HepG2 (cell line): ENCODE data around the gene SETD2. TPM values are rescaled to one million over a fixed set of nuclear protein-coding genes. Genes with fewer than 3 reads are reported as not detected.

Experiments
- ADNP ChIP-seq: sonication (generic); formaldehyde crosslinking; IDR thresholded peaks from 2 replicates; pipeline ENCODE4 v1.4.0; 2020; ENCODE audit warnings: missing genetic modification reagents
- AGO1 ChIP-seq: fragments of 200-400 bp; formaldehyde crosslinking; IDR thresholded peaks from 2 replicates; pipeline ENCODE4 v1.6.1; 2017; ENCODE audit warnings: mild to moderate bottlenecking, low read depth, low read length, moderate library complexity; ENCODE audit not compliant: poor library complexity, severe bottlenecking
- ARNT2 ChIP-seq: sonication (generic); formaldehyde crosslinking; IDR thresholded peaks from 2 replicates; pipeline ENCODE4 v1.8.0; 2022; ENCODE audit warnings: mild to moderate bottlenecking, low read depth, missing genetic modification reagents, moderate library complexity
- BHLHE40 ChIP-seq: IDR thresholded peaks from 2 replicates; pipeline ENCODE4 v1.6.1; 2011; ENCODE audit warnings: low read length, improper control_type of control experiment
- BORCS8-MEF2B ChIP-seq: sonication (generic); formaldehyde crosslinking; IDR thresholded peaks from 2 replicates; pipeline ENCODE4 v1.8.0; 2022; ENCODE audit warnings: mild to moderate bottlenecking, missing genetic modification reagents
- DNMT1 ChIP-seq: sonication (generic); formaldehyde crosslinking; IDR thresholded peaks from 2 replicates; pipeline ENCODE4 v1.5.1; 2020; ENCODE audit warnings: mild to moderate bottlenecking, missing genetic modification reagents
- HOXD1 ChIP-seq: sonication (generic); formaldehyde crosslinking; IDR thresholded peaks from 2 replicates; pipeline ENCODE4 v1.5.0; 2020; ENCODE audit warnings: missing genetic modification reagents
- KDM3A ChIP-seq: IDR thresholded peaks from 2 replicates; pipeline ENCODE4 v1.6.1; 2018; ENCODE audit warnings: low read depth, missing compliant biosample characterization
- MED13 ChIP-seq: sonication (generic); formaldehyde crosslinking; IDR thresholded peaks from 2 replicates; pipeline ENCODE4 v1.5.0; 2020; ENCODE audit warnings: missing genetic modification reagents
- PHF8 ChIP-seq: sonication (generic); formaldehyde crosslinking; IDR thresholded peaks from 2 replicates; pipeline ENCODE4 v1.5.0; 2020; ENCODE audit warnings: missing genetic modification reagents
- POLR2A ChIP-seq, 2 experiments: IDR thresholded peaks; 2 replicates each; pipeline ENCODE4 v1.6.1; 2011; ENCODE audit warnings: low read depth in 2 of 2, low read length in 2 of 2, mild to moderate bottlenecking in 1 of 2, moderate library complexity in 1 of 2; ENCODE audit not compliant: insufficient read depth in 1 of 2
- SNRNP70 ChIP-seq: fragments of 200-400 bp; formaldehyde crosslinking; IDR thresholded peaks from 2 replicates; pipeline ENCODE4 v1.6.1; 2017; ENCODE audit warnings: mild to moderate bottlenecking, low read depth, low read length, moderate library complexity
- STAT5B ChIP-seq: sonication (generic); formaldehyde crosslinking; IDR thresholded peaks from 2 replicates; pipeline ENCODE4 v1.4.0; 2020; ENCODE audit warnings: missing genetic modification reagents
- ZMYM2 ChIP-seq: sonication (generic); formaldehyde crosslinking; IDR thresholded peaks from 2 replicates; pipeline ENCODE4 v1.8.0; 2022; ENCODE audit warnings: mild to moderate bottlenecking, missing genetic modification reagents
- ZNF234 ChIP-seq: sonication (generic); formaldehyde crosslinking; conservative IDR thresholded peaks from 2 replicates; pipeline ENCODE4 v1.5.1; 2020; ENCODE audit warnings: mild to moderate bottlenecking, missing genetic modification reagents
- ZNF543 ChIP-seq: sonication (generic); formaldehyde crosslinking; IDR thresholded peaks from 2 replicates; pipeline ENCODE4 v1.4.0; 2020; ENCODE audit warnings: mild to moderate bottlenecking, missing genetic modification reagents
- ZNF556 ChIP-seq: sonication (generic); formaldehyde crosslinking; IDR thresholded peaks from 2 replicates; pipeline ENCODE4 v1.4.0; 2020; ENCODE audit warnings: mild to moderate bottlenecking, missing genetic modification reagents, borderline replicate concordance
- ZNF776 ChIP-seq: sonication (generic); formaldehyde crosslinking; IDR thresholded peaks from 2 replicates; pipeline ENCODE4 v1.4.0; 2020; ENCODE audit warnings: mild to moderate bottlenecking, missing genetic modification reagents
- ZNF790 ChIP-seq: sonication (generic); formaldehyde crosslinking; IDR thresholded peaks from 2 replicates; pipeline ENCODE4 v1.8.0; 2022; ENCODE audit warnings: missing genetic modification reagents, mild to moderate bottlenecking, borderline replicate concordance
- polyA plus RNA-seq, 8 experiments: library from polyadenylated mRNA; depleted of rRNA in 3 of 8; stranded (reverse) in 7 of 8; unstranded in 1 of 8; fragments of >200 nt; fragmentation: Illumina TruSeq in 4 of 8; extraction: Trizol in 4 of 8; gene quantifications; 2 replicates each; pipeline versions ENCODE4 v1.2.1 to v1.2.3, GENCODE V29; 2011 to 2016; ENCODE audit warnings: low read depth in 4 of 8, missing spikeins in 1 of 8, mixed read lengths in 1 of 8; ENCODE audit not compliant: insufficient read depth in 1 of 8
- total RNA-seq, 5 experiments: library from RNA; depleted of rRNA; stranded (reverse); fragments of >200 nt; fragmentation: Illumina TruSeq; extraction: Trizol; gene quantifications; 2 replicates each; pipeline ENCODE4 v1.2.3, GENCODE V29; 2016; ENCODE audit warnings: low read depth in 1 of 5
- TF ChIP-seq, protein P1 (sequence below): sonication (generic); formaldehyde crosslinking; IDR thresholded peaks from 2 replicates; pipeline ENCODE4 v1.9.0; 2021; ENCODE audit warnings: missing genetic modification reagents, borderline replicate concordance
- TF ChIP-seq, protein P2 (sequence below): sonication (generic); formaldehyde crosslinking; IDR thresholded peaks from 2 replicates; pipeline ENCODE4 v1.5.1; 2020; ENCODE audit warnings: mild to moderate bottlenecking, missing genetic modification reagents, moderate library complexity
- TF ChIP-seq, protein P3 (sequence below): sonication (generic); formaldehyde crosslinking; IDR thresholded peaks from 2 replicates; pipeline ENCODE4 v1.8.1; 2023; ENCODE audit warnings: mild to moderate bottlenecking, missing genetic modification reagents, borderline replicate concordance
- TF ChIP-seq, protein P4 (sequence below): sonication (generic); formaldehyde crosslinking; IDR thresholded peaks from 2 replicates; pipeline ENCODE4 v1.4.0; 2020; ENCODE audit warnings: missing genetic modification reagents, mild to moderate bottlenecking, borderline replicate concordance

The SETD2 gene
- total and polyA plus RNA-seq, 2 of the 13 experiments (the other 11 are each of a cell fraction or from before 2014, with no cell fraction given) = 14.2 to 24.2 TPM

DNA sequence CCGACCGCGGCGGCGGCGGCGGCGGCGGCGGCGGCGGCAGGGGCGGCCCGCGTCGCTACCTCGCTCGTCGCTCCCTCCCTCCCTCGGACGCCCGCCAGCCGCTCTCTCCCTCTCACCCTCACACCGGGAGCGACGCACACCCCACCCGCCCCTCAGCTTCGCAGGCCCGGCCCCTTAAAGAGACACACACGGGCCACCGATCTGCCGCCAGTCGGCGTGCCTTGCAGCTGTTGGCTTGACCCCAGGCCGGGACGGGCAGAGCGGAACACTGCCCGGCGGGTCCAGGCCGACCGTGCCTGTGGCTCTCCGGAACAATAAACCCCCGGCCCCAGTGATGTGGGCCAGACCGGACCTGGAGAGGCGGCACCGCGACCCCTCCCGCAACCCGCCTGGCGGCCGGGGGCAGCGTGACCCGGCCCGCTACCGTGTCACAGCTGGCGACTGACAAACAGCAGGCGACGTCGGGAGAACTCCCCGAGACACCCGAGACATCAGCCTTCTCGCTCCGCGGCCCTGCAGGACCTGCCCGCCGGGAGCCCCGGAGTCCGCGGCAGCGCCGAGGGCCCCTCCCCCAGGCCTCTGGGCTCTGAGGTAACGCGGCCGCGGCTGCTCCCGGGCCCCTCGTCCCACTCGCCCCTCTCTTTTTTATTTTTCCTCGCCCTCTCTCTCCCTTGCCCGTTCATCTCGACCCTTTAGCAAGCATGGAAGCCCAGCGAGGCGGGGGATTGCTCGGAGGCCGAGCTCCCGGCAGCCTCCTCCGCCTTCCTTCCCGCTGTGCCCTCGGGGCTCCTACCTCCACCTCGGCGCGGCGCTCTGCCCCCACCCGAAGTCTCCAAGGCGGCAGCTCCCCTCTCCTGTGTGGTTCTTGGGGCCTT lies at the start of gene SETD2 (continued):
- TF ChIP-seq ZNF556 (CRISPR knock-in tag) (peak; percentile 56; the same call in 1 of the 2 replicates), SNRNP70 (no peak), AGO1 (peak; percentile 28), PHF8 (peak; percentile 93), POLR2A (IDR thresholded peaks at IDR 0.05; ENCODE audit: insufficient read depth in 1 of 2, low read depth in 2 of 2, low read length in 2 of 2) (peak; percentile 50 to 64; a peak in 3 of 4 replicates), KDM3A (peak; percentile 32; the same call in 1 of the 2 replicates), DNMT1 (no peak), ZNF234 (peak; percentile 44; the same call in 1 of the 2 replicates), ARNT2 (peak; percentile 69; the same call in 1 of the 2 replicates), HOXD1 (CRISPR knock-in tag) (peak; percentile 65), ZNF790 (CRISPR knock-in tag) (peak; percentile 62; the same call in 1 of the 2 replicates), BORCS8-MEF2B (CRISPR knock-in tag) (peak; percentile 12; the same call in 1 of the 2 replicates), ZNF776 (CRISPR knock-in tag) (peak; percentile 61; the same call in 1 of the 2 replicates), MED13 (CRISPR knock-in tag) (peak; percentile 73; the same call in 1 of the 2 replicates), STAT5B (CRISPR knock-in tag) (peak; percentile 63; the same call in 1 of the 2 replicates), ZMYM2 (CRISPR knock-in tag) (no peak), ZNF543 (peak; percentile 91), ADNP (peak; percentile 31; the same call in 1 of the 2 replicates), BHLHE40 (peak; percentile 23; the same call in 1 of the 2 replicates)
- TF ChIP-seq, protein P1, sequence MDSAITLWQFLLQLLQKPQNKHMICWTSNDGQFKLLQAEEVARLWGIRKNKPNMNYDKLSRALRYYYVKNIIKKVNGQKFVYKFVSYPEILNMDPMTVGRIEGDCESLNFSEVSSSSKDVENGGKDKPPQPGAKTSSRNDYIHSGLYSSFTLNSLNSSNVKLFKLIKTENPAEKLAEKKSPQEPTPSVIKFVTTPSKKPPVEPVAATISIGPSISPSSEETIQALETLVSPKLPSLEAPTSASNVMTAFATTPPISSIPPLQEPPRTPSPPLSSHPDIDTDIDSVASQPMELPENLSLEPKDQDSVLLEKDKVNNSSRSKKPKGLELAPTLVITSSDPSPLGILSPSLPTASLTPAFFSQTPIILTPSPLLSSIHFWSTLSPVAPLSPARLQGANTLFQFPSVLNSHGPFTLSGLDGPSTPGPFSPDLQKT = peak; percentile 64; the same call in 1 of the 2 replicates
- TF ChIP-seq, protein P2, sequence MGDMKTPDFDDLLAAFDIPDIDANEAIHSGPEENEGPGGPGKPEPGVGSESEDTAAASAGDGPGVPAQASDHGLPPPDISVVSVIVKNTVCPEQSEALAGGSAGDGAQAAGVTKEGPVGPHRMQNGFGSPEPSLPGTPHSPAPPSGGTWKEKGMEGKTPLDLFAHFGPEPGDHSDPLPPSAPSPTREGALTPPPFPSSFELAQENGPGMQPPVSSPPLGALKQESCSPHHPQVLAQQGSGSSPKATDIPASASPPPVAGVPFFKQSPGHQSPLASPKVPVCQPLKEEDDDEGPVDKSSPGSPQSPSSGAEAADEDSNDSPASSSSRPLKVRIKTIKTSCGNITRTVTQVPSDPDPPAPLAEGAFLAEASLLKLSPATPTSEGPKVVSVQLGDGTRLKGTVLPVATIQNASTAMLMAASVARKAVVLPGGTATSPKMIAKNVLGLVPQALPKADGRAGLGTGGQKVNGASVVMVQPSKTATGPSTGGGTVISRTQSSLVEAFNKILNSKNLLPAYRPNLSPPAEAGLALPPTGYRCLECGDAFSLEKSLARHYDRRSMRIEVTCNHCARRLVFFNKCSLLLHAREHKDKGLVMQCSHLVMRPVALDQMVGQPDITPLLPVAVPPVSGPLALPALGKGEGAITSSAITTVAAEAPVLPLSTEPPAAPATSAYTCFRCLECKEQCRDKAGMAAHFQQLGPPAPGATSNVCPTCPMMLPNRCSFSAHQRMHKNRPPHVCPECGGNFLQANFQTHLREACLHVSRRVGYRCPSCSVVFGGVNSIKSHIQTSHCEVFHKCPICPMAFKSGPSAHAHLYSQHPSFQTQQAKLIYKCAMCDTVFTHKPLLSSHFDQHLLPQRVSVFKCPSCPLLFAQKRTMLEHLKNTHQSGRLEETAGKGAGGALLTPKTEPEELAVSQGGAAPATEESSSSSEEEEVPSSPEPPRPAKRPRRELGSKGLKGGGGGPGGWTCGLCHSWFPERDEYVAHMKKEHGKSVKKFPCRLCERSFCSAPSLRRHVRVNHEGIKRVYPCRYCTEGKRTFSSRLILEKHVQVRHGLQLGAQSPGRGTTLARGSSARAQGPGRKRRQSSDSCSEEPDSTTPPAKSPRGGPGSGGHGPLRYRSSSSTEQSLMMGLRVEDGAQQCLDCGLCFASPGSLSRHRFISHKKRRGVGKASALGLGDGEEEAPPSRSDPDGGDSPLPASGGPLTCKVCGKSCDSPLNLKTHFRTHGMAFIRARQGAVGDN (CRISPR knock-in tag) = peak; percentile 82
- TF ChIP-seq, protein P3, sequence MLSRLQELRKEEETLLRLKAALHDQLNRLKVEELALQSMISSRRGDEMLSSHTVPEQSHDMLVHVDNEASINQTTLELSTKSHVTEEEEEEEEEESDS (CRISPR knock-in tag) = no peak
- TF ChIP-seq, protein P4, sequence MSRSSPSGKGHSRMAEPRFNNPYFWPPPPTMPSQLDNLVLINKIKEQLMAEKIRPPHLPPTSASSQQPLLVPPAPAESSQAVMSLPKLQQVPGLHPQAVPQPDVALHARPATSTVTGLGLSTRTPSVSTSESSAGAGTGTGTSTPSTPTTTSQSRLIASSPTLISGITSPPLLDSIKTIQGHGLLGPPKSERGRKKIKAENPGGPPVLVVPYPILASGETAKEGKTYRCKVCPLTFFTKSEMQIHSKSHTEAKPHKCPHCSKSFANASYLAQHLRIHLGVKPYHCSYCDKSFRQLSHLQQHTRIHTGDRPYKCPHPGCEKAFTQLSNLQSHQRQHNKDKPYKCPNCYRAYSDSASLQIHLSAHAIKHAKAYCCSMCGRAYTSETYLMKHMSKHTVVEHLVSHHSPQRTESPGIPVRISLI (CRISPR knock-in tag) = peak; percentile 43; the same call in 1 of the 2 replicates
